ENCODE measurements around the gene MAP4K5. TPM values are rescaled to one million over a fixed set of nuclear protein-coding genes. Genes with fewer than 3 reads are reported as not detected.
"Not testable (repeated sequence)": the region's sequence is repeated elsewhere in the genome, so short reads cannot be mapped to it uniquely, and the experiment has no call there.

Gene MAP4K5
- total RNA-seq, 1 experiment from 2014 or later = 23.5 TPM

DNA sequence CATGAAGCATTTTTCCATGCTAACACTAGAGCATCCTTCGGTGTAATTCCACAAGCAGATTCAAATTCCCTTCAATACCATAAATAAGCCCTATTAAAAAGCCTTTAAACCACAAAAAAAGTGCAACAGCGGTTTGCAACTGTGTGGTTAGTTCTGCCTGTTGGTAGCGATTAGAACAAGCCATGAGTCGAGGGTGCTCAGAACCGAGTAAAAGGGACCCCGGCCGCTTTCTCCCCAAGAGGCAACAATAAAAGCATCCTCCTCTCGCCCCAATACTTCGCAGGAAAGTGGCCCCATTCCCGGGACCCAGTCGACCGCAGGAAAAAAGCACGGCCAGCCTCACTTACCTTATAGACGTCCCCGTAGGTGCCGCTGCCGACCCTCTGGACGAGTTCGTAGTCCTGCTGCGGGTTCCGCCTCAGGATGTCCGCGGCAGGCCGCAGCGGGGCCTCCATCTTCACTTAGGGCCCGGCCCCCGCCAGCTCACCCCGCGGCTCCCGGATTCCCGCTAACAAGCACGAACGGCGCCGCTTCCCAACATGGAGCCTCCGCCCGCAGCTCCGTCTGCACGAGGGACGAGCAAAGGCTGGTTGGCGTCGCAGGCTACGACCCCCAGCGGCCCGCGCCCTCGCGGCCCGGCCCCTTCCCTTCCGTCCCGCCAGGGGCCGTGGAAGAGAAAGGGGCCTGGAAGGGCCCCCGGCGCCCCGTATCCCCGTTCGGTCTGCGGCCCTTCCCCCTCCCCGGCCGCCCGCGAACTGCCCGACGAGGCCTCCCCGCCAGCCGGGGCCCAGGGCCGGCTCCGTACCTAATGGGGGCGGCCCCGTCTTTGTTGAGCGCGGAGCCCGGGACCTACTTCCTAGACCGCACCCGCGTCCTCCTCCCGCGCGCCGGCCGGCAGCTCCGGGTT, 521 bp downstream of the MAP4K5 start:
- DNase-seq (ENCODE audit: low spot score) = peak; percentile 11

DNA sequence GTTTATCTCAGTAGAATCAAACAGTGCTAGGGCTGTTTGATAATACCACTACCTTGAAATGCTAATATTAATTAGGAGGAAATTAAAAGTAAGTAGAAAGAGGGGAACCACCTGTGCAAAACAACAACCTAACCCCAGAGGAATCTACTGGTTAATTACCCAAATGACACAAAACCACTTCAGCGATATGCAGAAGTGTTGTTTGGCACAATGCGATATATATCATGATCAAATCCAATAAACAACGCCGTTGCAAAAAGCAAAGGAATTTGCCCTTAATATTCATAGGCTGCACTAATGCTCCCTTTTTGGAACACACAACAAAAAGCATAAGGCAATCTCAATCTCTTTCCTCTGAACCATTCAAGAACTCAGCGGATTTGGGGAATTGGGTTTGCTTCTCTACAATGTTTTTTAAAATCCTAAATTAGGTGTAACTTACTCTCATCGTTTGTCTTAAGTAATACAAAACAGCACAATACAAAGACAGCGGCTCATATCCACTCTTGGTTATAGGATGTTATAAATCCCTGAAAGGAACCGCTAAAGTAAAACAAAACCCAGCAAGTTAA, 1.5 kb downstream of the MAP4K5 start:
- DNase-seq (ENCODE audit: low spot score) = no peak

DNA sequence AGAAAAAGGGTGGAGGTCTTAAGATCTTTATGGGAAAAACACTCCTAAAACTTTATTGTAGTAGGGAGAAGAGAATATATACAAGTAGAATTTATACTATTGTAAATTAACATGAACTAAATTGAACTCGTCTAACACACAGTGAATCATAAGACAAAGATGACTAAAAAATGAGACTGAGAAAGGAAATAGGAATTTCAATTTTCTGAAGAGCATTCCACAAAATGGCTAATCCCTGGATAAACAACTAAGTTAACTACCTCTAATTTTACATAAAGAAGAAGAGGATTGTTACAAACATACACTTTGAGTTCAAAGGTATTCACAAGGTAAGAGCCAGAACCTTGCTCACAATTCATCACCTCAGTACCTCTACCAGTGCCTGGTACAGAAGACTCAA, 2.0 kb downstream of the MAP4K5 start:
- no peak for DNase-seq (ENCODE audit: low spot score)

DNA sequence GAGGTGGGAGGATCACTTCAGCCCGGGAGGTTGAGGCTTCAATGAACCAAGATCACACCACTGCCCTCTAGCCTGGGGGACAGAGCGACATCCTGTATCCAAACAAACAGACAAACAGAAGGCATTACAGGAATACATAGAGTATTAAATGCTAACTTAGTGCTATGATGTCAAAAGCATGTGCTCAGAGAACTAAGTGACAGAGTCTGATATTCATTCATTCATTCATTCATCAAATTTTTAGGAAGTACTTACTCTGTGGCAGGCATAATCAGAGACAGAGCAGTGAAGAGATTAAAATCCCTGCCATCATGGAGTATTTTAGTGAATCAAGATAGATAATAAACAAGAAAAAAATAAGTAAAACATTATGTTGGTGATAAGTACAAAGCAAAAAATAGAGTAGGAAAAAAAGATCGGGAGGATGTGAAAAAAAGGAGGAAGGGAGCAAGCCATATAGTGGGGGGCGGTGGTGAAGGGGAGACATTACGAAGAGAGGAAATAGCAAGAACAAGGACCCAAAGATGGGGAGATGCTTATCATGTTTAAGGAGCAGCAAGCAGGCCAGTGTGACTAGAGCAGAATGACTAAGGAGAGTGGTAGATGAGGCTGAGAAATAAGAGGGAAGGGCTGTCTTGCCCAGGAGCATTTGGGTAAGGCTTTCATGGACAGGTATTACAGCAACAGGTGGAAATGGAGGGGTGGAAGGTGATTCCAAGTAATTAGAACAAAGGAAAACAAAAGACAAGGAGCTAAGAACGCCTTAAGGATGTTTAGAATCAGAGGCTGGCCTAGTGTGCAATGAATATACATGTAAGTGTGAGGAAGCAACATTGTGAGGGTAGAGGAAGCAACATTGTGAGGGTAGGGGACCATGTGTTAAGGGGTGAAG, 2.8 kb downstream of the MAP4K5 start:
- no peak for DNase-seq (ENCODE audit: low spot score)

DNA sequence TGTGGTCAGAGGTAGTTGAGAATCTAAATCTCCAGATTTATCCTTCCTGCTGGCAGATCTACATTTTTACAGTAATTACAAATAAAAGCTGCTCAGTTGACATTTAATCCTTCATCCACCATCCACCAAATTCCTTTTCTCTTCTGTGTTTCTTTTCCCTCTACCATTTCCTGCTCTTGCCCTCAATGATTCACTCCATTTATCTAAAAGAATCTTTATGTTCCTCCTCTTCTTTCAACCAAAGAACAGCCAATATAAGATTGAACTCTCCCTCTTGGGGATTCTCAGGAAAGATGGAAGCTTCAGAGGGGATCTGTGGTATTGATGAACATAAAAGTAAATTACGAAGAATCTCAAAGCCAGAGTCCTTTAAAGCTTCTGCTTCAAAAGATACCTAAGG, 4.4 kb downstream of the MAP4K5 start:
- no peak for DNase-seq (ENCODE audit: low spot score)

DNA sequence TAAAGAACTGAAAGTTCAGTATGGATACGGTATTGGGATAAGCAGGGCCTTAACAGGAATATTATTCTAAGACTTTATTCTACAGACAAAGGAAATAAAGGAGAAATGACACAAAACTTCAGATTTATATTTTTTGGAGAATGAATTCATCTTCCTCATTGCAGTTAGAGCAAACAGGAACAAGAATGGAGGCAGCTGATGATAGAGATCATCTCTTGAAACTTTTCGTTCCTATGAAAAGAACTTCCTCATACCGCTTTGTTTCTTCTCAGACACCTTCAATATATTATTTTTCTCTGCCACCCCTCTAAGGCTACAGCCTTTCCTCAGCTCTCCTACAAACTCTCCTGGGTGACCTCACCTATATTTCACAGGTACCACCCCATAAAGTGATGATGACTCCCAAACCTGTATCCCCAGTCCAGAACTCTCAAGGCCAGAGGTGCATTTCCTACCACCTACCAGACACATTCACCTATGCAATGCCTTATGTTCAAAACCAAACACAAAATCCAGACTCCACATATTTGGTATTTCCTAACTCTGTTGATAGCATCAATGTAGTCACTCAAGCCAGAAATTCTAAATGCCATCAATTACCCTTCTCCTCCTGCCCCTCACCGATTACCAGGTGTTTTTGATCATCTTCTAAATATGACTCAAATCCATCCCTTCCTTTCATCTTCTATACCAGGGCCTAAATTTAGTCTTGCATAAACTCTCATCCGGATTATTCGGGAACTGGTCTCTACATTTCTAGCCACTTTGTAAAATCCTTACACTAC, 7.4 kb downstream of the MAP4K5 start:
- DNase-seq (ENCODE audit: low spot score) = no peak

DNA sequence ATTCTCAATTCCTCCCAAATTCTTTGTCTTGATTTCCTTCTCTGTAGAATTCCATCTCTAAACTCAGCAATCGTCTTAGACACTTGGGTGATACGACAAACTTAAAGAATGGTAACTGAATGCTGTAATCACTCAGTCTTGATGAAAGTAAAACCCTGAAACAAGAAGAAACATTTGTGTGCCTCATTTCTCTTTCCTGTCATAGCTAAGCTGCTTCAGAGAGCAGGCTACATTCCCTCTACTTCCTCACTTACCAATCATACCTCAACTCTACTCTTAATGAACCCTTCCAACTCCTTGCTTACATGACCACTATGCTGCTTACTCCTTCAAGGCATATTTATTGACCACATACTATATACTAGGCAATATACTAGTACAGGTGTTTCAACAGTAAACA, 8.3 kb downstream of the MAP4K5 start:
- no peak for DNase-seq (ENCODE audit: low spot score)

DNA sequence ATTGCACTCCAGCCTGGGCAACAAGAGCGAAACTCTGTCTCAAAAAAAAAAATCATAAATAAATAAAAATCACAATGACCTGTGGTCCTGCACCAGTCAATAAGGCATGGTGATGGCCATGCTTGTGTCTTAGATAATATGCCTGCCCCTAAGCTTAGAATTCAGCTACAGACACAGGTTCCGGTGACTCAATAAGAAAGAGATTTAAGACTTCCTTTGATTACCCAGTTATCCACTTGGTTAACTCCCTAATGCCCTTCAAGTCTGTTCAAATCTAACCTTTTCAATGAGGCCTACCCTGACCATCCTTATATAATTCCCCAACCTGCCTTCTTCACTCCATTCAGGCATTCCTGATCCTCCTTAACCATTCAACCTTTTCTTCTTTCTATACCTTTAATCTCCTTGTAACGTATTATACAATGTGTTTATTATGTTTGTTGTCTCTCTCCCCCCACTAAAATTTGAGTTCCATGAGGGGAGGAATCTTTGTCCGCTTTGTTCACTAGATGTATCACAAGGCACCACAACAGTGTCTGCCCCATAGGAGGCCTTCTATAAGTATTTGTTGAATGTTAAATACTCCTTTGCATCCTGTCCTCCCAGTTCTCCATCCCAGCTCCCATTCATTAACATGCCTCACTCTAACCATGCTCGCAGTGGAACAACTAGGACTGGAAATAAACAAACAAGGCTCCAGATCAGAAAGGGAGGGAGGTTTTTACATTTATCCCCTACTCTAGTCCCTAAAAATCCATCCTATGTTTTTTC, 8.9 kb downstream of the MAP4K5 start:
- DNase-seq (ENCODE audit: low spot score) = no peak

DNA sequence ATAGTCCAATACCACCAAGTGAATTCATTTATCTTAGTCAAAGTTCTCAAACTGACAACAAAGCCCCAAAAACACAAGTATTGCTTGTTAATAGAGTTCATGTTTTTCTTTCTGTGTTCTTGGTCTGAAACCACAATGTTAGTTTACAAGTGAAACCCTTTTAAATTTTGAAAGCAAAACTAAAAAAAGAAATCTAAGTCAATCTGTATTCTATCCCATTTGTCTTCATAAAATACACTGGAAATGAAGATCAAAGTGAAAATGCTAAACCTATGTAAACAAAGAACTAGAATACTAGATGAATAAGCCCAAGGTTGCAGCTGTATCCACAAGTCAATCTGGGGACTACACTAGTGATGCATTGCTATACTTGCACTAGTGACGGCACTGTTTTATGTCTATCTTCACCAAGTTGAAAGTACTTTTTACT, 10.4 kb downstream of the MAP4K5 start:
- DNase-seq (ENCODE audit: low spot score) = peak; percentile 16

DNA sequence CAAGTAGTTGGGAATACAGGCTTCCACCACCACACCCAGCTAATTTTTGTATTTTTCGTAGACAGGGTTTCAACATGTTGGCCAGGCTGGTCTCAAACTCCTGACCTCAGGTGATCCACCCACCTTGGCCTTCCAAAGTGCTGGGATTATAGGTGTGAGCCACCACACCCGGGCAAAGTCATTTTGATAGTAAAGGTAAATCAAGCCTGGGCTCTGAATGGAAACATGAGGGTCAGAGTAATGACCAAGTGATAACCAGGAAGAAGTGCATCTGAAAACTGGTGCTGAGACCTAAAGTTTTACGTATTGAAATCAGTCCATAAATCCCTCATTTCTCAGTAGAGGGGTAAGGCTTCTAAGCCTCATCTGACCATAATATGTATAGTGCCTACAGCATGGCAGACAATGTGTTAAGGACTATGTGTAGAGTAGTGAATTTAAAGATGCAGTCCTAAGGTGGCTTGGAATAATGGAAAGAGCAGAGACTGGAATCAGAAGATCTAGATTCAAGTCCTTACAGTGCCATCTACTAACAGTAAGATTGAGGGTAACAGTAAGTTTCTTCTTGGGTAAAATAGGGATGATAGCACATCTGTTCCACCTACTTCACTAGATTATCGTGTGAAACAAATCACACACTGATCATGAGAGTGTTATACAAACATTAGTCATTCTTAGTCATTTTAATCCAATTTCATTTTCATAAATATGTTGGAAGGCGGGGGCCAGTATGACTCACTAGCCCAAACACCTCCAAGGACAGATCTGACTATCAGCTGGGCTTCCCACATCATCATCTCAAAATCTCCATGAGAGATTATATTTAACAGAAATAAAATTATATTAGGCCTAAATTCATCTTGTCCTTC, 11.2 kb downstream of the MAP4K5 start:
- no peak for DNase-seq (ENCODE audit: low spot score)

DNA sequence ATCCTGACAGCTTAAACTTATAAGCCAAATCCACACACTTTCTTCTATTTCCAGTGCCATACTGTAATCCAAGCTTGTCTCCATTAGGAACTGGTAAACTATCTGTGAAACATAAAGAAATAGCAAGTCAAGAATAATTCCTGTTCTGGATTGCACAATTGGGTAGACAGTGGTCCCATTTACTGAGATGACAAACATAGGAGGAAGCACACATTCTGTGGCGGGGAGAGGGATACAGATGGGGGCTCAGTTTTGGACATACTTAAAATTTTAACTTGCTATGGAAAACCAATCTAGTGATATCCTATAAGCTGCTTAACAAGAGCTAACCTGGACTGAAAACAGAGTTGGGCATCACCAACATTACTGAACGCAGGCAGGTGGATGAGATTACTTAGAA, 16.3 kb downstream of the MAP4K5 start:
- no peak for DNase-seq (ENCODE audit: low spot score)

DNA sequence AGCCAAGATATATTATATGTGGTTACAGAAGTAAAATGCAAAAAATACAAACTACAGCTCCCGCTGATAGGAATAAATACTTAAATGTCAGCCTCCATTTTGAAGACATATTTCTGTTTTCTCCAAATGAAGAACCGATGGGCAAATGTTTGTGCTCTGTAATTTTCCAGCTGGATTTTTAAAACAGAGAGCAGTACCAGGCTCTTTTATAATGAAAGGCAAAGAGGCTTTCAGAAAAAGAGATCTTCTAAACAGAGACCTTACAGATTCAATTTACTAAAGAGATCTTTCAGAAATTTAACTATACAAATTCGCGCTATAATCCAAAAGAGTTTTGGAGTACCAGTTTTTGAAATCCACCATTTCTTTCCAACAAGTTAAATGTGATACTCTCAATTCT, 19.9 kb downstream of the MAP4K5 start:
- no peak for DNase-seq (ENCODE audit: low spot score)

DNA sequence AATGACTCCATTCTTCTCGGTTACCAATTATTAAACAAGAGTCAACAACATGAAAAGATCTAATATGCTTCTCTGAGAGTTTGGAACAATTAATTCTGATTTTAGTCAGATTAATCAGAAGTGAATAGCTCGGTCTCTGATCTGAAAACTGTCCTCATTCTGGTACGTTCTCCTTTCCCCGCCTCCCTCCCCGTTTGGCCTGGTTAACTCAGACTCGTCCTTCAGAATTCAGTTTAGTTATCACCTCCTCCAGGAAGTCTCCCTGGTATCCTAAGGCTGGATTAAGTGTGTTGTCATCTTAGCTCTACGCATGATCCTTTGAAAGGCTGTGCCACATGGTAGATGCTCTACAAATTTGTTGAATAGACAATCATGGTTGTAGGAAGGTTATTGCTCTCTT, 22.2 kb downstream of the MAP4K5 start:
- no peak for DNase-seq (ENCODE audit: low spot score)

DNA sequence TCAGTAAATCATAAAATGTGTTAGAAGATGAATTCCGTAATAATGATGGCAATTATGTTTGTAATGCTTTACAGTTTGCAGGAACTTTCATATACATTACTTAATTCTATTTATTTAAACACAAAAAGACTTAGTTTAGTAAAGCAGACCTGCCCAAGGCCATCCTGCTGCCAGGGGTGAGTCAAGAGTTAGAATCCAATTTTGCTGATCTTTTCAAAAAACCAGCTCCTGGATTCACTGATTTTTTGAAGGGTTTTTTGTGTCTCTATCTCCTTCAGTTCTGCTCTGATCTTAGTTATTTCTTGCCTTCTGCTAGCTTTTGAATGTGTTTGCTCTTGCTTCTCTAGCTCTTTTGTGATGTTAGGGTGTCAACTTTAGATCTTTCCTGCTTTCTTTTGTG, 25.3 kb downstream of the MAP4K5 start:
- DNase-seq (ENCODE audit: low spot score) = not testable (repeated sequence)

DNA sequence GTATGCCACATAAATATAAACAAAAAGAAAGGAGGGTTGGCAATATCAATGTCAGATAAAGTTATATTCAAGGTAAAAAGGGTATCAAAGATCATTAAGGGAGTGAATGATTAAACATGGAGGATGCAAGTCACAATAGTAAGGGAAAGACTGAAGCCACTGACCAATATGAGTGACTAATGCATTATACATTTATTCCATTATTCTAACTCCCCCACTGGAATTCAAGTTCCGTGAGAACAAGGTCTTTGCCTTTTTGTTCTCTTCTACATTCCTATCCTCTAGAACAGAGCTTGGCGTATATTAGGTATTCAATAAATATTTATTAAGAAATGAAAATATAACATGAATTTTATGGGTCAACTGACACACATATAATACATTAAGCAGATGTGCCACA, 30.7 kb downstream of the MAP4K5 start:
- no peak for DNase-seq (ENCODE audit: low spot score)

DNA sequence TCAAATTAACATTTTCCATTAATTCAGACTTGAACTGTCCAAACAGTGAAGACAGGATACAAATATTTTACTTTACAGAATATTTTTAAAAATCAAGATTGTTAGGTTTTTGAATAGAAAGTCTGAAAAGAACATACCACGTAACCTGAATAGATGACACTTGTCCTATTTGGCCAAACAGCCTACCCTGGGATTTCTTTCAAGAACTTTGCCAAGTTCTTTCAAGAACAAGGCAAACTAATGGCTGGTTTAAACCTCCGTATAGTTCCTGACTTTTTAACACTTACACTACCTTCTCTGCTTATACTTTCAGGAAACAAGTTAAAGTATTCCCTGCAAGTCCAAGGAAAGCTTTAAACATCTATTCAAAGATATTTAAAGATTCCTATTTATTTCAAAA, 35.0 kb downstream of the MAP4K5 start:
- DNase-seq (ENCODE audit: low spot score) = no peak

DNA sequence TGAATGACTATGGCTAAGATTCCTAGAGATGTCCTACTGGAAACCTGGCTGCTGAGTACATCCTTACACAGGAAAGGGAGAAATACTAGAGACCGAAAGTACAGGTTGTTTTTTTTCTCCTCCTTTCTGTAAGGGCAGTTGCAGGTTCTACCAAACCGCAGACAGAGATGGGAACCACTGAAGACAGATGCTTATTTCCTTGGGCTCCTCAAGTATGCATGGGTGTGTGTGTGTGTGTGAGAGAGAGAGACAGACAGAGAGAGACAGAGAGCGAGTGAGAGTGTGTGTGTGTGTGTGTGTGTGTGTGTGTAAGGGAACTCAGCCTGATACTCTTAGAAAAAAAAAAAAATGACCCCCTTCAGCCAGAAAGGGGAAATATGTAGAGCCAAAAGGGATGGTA, 42.5 kb downstream of the MAP4K5 start:
- DNase-seq (ENCODE audit: low spot score) = no peak

DNA sequence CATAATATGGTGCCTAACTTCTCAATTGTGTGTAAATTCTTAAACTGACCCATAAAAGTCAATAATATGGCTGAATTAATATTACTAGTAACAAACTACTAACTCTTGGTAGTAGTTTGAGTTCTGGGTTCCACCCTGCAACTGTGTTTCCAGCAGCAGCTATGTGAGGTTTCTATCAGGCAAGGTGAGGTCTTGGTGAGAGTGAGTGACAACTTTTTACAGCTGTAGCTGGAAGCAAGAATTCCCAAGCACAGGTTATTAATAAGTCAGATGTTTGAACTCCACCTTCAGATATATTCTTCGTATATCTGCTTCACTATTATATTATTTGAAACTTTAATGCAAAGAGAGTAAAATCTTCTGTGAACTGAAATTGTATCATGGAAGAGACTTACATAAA, 43.8 kb downstream of the MAP4K5 start:
- DNase-seq (ENCODE audit: low spot score) = no peak

DNA sequence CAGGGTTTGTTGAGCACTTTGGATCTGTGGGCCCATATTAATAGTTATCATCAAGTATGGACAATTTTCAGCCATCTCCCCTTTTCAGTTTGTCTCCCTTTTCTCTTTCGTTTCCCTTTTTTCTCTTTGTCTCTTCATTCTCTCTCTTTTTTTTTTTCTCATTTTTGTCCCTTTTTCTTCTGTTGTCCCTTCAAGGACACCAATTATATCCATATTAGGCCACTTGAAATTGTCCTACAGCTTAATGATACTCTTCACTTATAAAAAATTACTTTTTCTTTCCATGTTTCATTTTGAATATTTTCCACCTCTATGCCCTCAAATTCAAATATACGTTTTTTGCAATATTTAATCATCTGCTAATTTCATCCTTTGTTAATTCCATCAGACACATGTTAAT, 53.3 kb downstream of the MAP4K5 start:
- no peak for DNase-seq (ENCODE audit: low spot score)

DNA sequence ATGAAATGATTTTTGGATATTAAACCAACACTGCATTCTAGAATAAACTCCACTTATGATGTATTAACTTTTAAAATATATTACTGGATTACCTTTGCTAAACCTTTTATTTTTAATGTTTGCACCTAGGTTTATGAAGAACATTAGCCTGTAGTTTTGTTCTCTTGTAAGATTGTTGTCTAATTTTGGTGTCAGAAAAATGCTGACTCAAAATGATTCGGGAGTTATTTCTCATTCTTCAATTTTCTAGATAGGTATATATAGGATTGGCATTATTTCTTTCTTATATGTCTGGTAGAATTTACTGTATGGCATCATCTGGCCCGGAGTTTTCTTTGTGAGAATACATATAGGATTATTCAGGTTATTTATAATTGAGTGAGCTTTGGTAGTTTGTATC, 54.6 kb downstream of the MAP4K5 start:
- DNase-seq (ENCODE audit: low spot score) = no peak
